Midbrain (tissue), 1 donor: ENCODE data around the gene ITSN2.
A peak's percentile ranks its signal among the peaks of the same experiment; 100 is the strongest.

Experiments used
- DNase-seq: peaks from one replicate; lab custom pipeline; 2025; lab: John Stamatoyannopoulos, UW

Gene ITSN2

GRCh38 chr2:24269265-24269664, 91.1 kb downstream of the ITSN2 start:
- DNase-seq: no peak

- DNase-seq: no peak
Measured at GRCh38 chr2:24265212-24265611, 95.1 kb downstream of the ITSN2 start.

- no peak for DNase-seq
Measured at GRCh38 chr2:24262421-24262970, 97.8 kb downstream of the ITSN2 start.

- no peak for DNase-seq
Measured at GRCh38 chr2:24261441-24261840, 98.9 kb downstream of the ITSN2 start.

- DNase-seq: no peak
Measured at GRCh38 chr2:24259316-24259715, 101.0 kb downstream of the ITSN2 start.

GRCh38 chr2:24258718-24259117, 101.6 kb downstream of the ITSN2 start:
- DNase-seq: no peak

- DNase-seq: no peak
Measured at GRCh38 chr2:24253303-24253919, 106.9 kb downstream of the ITSN2 start.

GRCh38 chr2:24247592-24247991, 112.7 kb downstream of the ITSN2 start:
- DNase-seq: no peak

- no peak for DNase-seq
Measured at GRCh38 chr2:24247164-24247563, 113.2 kb downstream of the ITSN2 start.

GRCh38 chr2:24245986-24246776, 114.2 kb downstream of the ITSN2 start:
- DNase-seq: no peak

GRCh38 chr2:24241528-24241927, 118.8 kb downstream of the ITSN2 start:
- no peak for DNase-seq

- DNase-seq: no peak
Measured at GRCh38 chr2:24239553-24239952, 120.8 kb downstream of the ITSN2 start.

GRCh38 chr2:24238158-24238557, 122.2 kb downstream of the ITSN2 start:
- DNase-seq: no peak

- DNase-seq: no peak
Measured at GRCh38 chr2:24237313-24237712, 123.0 kb downstream of the ITSN2 start.

GRCh38 chr2:24233321-24233720, 127.0 kb downstream of the ITSN2 start:
- DNase-seq: no peak

- peak; percentile 82 for DNase-seq
Measured at GRCh38 chr2:24231461-24231881, 128.9 kb downstream of the ITSN2 start.

GRCh38 chr2:24228470-24228869, 131.9 kb downstream of the ITSN2 start:
- DNase-seq: peak; percentile 46

GRCh38 chr2:24225499-24226242, 134.7 kb downstream of the ITSN2 start:
- DNase-seq: no peak

GRCh38 chr2:24222946-24223345, 137.4 kb downstream of the ITSN2 start:
- DNase-seq: no peak

- DNase-seq: no peak
Measured at GRCh38 chr2:24221343-24222050, 138.8 kb downstream of the ITSN2 start.

GRCh38 chr2:24220554-24221291, 139.6 kb downstream of the ITSN2 start:
- no peak for DNase-seq
